Astrocyte (in vitro differentiated cells and primary cell): ENCODE results near the gene SCAF11. TPM values are rescaled to one million over a fixed set of nuclear protein-coding genes. Genes with fewer than 3 reads are reported as not detected.

ENCODE experiments used
- DNase-seq: peaks from one replicate; pipeline ENCODE4 v3.0.0-alpha.2; 2010; ENCODE audit warnings: low read depth
- FAIRE-seq: peaks from 2 replicates; lab custom pipeline; 2011; peaks lifted over from hg19 to GRCh38; lab: Jason Lieb, UNC
- H2AFZ ChIP-seq: 2 replicates; pipeline ENCODE4 v1.6.0; 2012; ENCODE audit warnings: low read depth, low read length, inconsistent platforms
- H3K27ac ChIP-seq: 2 replicates; pipeline ENCODE4 v1.5.1; 2011; ENCODE audit warnings: low read depth, low read length, inconsistent platforms
- H3K27me3 ChIP-seq: 2 replicates; pipeline ENCODE4 v1.6.0; 2011; ENCODE audit warnings: low read length, inconsistent platforms; ENCODE audit not compliant: insufficient read depth
- H3K36me3 ChIP-seq: 2 replicates; pipeline ENCODE4 v1.5.1; 2011; ENCODE audit warnings: low read length, inconsistent platforms; ENCODE audit not compliant: insufficient read depth
- H3K4me1 ChIP-seq: 2 replicates; pipeline ENCODE4 v1.5.1; 2011; ENCODE audit warnings: low read length, inconsistent platforms; ENCODE audit not compliant: insufficient read depth
- H3K4me2 ChIP-seq: 2 replicates; pipeline ENCODE4 v1.6.0; 2012; ENCODE audit warnings: low read length, inconsistent platforms
- H3K4me3 ChIP-seq: 2 replicates; pipeline ENCODE4 v1.5.1; 2011; ENCODE audit warnings: low read depth, mild to moderate bottlenecking, low read length, inconsistent platforms; ENCODE audit not compliant: insufficient read depth
- H3K79me2 ChIP-seq: 2 replicates; pipeline ENCODE4 v1.6.0; 2012; ENCODE audit warnings: mild to moderate bottlenecking, low read length, inconsistent platforms; ENCODE audit not compliant: insufficient read depth
- H3K9ac ChIP-seq: 2 replicates; pipeline ENCODE4 v1.6.0; 2012; ENCODE audit warnings: mild to moderate bottlenecking, low read length, inconsistent platforms
- H3K9me3 ChIP-seq: 2 replicates; pipeline ENCODE4 v1.5.1; 2012; ENCODE audit warnings: low read depth, mild to moderate bottlenecking, low read length, inconsistent platforms; ENCODE audit not compliant: insufficient read depth
- H4K20me1 ChIP-seq: 2 replicates; pipeline ENCODE4 v1.6.0; 2012; ENCODE audit warnings: low read length, inconsistent platforms; ENCODE audit not compliant: insufficient read depth
- H3K27ac Mint-ChIP-seq: one replicate; pipeline ENCODE4 v1.8.0; 2021; ENCODE audit warnings: mild to moderate bottlenecking, mixed read lengths; ENCODE audit not compliant: unreplicated experiment
- H3K27me3 Mint-ChIP-seq: one replicate; pipeline ENCODE4 v1.8.0; 2021; ENCODE audit warnings: low read depth, mixed read lengths; ENCODE audit not compliant: unreplicated experiment
- H3K36me3 Mint-ChIP-seq: one replicate; pipeline ENCODE4 v1.8.0; 2021; ENCODE audit warnings: low read depth, mixed read lengths; ENCODE audit not compliant: unreplicated experiment
- H3K4me1 Mint-ChIP-seq: one replicate; pipeline ENCODE4 v1.8.0; 2021; ENCODE audit warnings: low read depth, mixed read lengths; ENCODE audit not compliant: unreplicated experiment
- H3K4me3 Mint-ChIP-seq: one replicate; pipeline ENCODE4 v1.8.0; 2021; ENCODE audit warnings: mild to moderate bottlenecking, moderate library complexity, mixed read lengths; ENCODE audit not compliant: unreplicated experiment
- H3K9me3 Mint-ChIP-seq: one replicate; pipeline ENCODE4 v1.8.0; 2021; ENCODE audit warnings: mild to moderate bottlenecking, mixed read lengths; ENCODE audit not compliant: unreplicated experiment
- EZH2 ChIP-seq: IDR thresholded peaks from 2 replicates; pipeline ENCODE4 v1.6.1; 2012; ENCODE audit warnings: mild to moderate bottlenecking, low read length, inconsistent platforms; ENCODE audit not compliant: insufficient read depth
- total RNA-seq: library from RNA; stranded (reverse); gene quantifications from 2 replicates; pipeline ENCODE4 v1.2.1, GENCODE V29; 2021
- TF ChIP-seq, protein P1 (sequence below): IDR thresholded peaks from 2 replicates; pipeline ENCODE4 v1.5.1; 2011; ENCODE audit warnings: low read depth, mild to moderate bottlenecking, inconsistent platforms, low read length, moderate library complexity; ENCODE audit not compliant: insufficient read depth

Gene SCAF11
- total RNA-seq, 1 donor from 2014 or later, result 118 TPM

DNA sequence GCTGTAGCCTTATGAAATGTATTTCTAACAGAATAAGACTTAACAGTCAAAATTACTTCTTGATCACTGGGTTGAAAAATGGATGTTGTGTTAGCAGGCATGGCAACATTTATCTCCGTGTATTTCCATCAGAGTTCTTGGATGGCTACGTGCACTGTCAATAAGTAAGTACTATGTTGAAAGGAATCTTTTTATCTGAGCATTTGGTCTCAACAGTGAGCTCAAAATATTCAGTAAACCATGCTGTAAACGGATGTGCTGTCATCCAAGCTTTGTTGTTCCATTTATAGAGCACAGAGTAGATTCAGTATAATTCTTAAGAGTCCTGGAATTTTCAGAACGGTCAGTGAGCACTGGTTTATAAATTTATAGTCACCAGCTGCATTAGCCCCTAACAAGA, 15.5 kb downstream of the SCAF11 start:
- Mint-ChIP-seq H3K27me3 (no peaks in the 10 kb centered on the region), H3K36me3 (no peaks in the 10 kb centered on the region), H3K9me3 (no peaks in the 10 kb centered on the region), H3K27ac (no peak overlapping the region), H3K4me3 (no peak overlapping the region), H3K4me1 (peaks cover 29% of the 10 kb centered on the region)
- Histone ChIP-seq H3K9me3 (no peaks in the 10 kb centered on the region), H3K36me3 (peaks cover 4% of the 10 kb centered on the region), H3K79me2 (peaks cover 92% of the 10 kb centered on the region), H3K9ac (no peak overlapping the region), H3K27me3 (no peaks in the 10 kb centered on the region), H2AFZ (no peak overlapping the region), H4K20me1 (peaks cover 82% of the 10 kb centered on the region), H3K4me1 (peaks cover 20% of the 10 kb centered on the region), H3K27ac (no peak overlapping the region), H3K4me3 (no peak overlapping the region), H3K4me2 (no peak overlapping the region)
- FAIRE-seq (no peak), DNase-seq (peak; percentile 27)
- TF ChIP-seq, protein P1, sequence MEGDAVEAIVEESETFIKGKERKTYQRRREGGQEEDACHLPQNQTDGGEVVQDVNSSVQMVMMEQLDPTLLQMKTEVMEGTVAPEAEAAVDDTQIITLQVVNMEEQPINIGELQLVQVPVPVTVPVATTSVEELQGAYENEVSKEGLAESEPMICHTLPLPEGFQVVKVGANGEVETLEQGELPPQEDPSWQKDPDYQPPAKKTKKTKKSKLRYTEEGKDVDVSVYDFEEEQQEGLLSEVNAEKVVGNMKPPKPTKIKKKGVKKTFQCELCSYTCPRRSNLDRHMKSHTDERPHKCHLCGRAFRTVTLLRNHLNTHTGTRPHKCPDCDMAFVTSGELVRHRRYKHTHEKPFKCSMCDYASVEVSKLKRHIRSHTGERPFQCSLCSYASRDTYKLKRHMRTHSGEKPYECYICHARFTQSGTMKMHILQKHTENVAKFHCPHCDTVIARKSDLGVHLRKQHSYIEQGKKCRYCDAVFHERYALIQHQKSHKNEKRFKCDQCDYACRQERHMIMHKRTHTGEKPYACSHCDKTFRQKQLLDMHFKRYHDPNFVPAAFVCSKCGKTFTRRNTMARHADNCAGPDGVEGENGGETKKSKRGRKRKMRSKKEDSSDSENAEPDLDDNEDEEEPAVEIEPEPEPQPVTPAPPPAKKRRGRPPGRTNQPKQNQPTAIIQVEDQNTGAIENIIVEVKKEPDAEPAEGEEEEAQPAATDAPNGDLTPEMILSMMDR, result no peak
- no peak for TF ChIP-seq EZH2

DNA sequence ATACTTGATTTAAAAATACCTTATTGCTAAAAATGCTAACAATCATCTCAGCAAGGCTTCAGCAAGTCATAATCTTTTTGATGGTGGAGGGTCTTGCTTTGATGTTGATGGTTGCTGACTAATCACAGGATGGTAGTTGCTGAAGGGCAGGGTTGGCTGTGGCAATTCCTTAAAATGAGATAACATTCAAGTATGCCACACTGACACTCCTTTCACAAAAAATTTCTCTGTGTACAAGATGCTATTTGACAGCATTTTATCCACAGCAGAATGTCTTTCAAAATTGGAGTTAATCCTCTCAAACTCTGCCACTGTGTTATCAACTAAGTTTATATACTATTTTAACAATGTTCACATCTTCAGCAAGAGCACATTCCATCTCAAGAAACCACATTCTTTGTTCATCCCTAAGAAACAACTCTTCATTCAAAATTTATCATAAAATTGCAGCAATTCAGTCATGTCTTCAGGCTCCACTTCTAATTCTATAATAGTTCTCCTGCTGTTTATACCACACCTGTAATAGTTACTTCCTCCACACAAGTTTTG, 16.1 kb downstream of the SCAF11 start:
- H4K20me1 ChIP-seq, result peaks cover 81% of the 10 kb centered on the region
- H3K4me1 ChIP-seq, result peaks cover 20% of the 10 kb centered on the region
- H3K9me3 Mint-ChIP-seq, result no peaks in the 10 kb centered on the region
- H3K4me2 ChIP-seq, result peak overlapping the region; percentile 68
- no peaks in the 10 kb centered on the region for H3K9me3 ChIP-seq
- H3K36me3 Mint-ChIP-seq, result no peaks in the 10 kb centered on the region
- FAIRE-seq (no peak), DNase-seq (no peak)
- no peaks in the 10 kb centered on the region for H3K27me3 ChIP-seq
- TF ChIP-seq, protein P1, result no peak
- no peak for TF ChIP-seq EZH2
- peaks cover 92% of the 10 kb centered on the region for H3K79me2 ChIP-seq
- H3K4me1 Mint-ChIP-seq, result peaks cover 30% of the 10 kb centered on the region
- no peak overlapping the region for H3K9ac ChIP-seq
- no peak overlapping the region for H3K27ac Mint-ChIP-seq
- H3K4me3 Mint-ChIP-seq, result no peak overlapping the region
- peaks cover 4% of the 10 kb centered on the region for H3K36me3 ChIP-seq
- H3K4me3 ChIP-seq, result no peak overlapping the region
- no peak overlapping the region for H2AFZ ChIP-seq
- H3K27me3 Mint-ChIP-seq, result no peaks in the 10 kb centered on the region
- H3K27ac ChIP-seq, result peak overlapping the region; percentile 2

DNA sequence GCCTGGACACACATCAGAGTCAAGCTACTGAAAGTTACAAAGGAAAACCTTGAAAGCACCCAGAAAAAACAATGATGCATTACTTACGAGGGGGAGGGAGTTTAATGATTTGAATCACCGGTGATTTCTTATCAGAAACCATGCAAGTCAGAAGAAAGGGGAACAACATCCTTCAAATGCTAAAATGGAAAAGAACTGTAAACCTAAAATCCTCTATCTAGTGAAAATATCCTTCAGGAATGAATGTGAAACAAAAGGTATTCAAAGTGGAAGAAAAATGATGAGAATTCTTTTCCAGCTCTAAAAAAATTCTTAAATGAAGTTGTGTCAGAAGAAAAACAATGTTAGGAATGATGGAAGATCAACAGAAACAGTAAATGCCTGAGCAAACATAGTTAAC, 16.8 kb downstream of the SCAF11 start:
- Histone ChIP-seq H2AFZ (no peak overlapping the region), H3K36me3 (peaks cover 4% of the 10 kb centered on the region), H3K4me3 (peak overlapping the region; percentile 12), H3K27ac (peak overlapping the region; percentile 2), H3K9ac (peak overlapping the region; percentile 12), H3K4me2 (peak overlapping the region; percentile 68), H3K4me1 (peaks cover 26% of the 10 kb centered on the region), H4K20me1 (peaks cover 75% of the 10 kb centered on the region), H3K9me3 (no peaks in the 10 kb centered on the region), H3K27me3 (no peaks in the 10 kb centered on the region), H3K79me2 (peaks cover 92% of the 10 kb centered on the region)
- TF ChIP-seq, protein P1, result no peak
- no peak for TF ChIP-seq EZH2
- H3K4me1 Mint-ChIP-seq, result peaks cover 32% of the 10 kb centered on the region
- FAIRE-seq (peak; percentile 63), DNase-seq (peak; percentile 65)
- no peaks in the 10 kb centered on the region for H3K27me3 Mint-ChIP-seq
- no peaks in the 10 kb centered on the region for H3K9me3 Mint-ChIP-seq
- H3K36me3 Mint-ChIP-seq, result no peaks in the 10 kb centered on the region
- H3K4me3 Mint-ChIP-seq, result no peak overlapping the region
- H3K27ac Mint-ChIP-seq, result peak overlapping the region; percentile 2
